ENCODE results near the gene MARCHF6.
"Not testable (repeated sequence)": the region's sequence is repeated elsewhere in the genome, so short reads cannot be mapped to it uniquely, and the experiment has no call there.

The MARCHF6 gene

DNA sequence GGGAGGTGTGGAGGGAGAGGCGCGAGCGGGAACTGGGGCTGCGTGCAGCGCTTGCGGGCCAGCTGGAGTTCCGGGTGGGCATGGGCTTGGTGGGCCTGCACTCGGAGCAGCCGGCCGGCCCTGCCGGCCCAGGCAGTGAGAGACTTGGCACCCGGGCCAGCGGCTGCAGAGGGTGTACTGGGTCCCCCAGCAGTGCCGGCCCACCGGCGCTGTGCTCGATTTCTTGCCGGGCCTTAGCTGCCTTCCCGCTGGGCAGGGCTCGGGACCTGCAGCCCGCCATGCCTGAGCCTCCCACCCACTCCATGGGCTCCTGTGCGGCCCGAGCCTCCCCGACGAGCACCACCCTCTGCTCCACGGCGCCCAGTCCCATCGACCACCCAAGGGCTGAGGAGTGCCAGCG is 21.7 kb downstream of the MARCHF6 start:
- DNase-seq (ENCODE audit: low spot score): not testable (repeated sequence)

DNA sequence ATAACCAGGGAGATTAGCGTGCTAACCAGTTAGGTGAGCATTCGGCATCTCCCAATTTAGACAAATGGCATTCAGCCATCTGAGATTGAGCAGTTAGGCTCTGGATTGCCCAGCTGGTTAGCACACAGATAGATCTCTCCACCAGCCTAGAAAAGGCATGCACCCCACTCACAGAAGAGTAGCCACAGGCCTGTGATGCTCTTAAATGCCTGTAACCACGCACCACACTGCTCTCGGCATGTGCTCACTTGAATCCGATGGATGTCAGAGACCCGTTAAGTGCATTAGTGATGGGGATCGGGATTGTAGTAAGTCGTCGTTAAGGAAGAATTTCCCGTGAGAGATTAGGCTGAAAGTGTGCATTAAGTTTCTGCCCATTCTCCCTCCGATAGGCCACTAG is 23.0 kb downstream of the MARCHF6 start:
- no peak for DNase-seq (ENCODE audit: low spot score)

DNA sequence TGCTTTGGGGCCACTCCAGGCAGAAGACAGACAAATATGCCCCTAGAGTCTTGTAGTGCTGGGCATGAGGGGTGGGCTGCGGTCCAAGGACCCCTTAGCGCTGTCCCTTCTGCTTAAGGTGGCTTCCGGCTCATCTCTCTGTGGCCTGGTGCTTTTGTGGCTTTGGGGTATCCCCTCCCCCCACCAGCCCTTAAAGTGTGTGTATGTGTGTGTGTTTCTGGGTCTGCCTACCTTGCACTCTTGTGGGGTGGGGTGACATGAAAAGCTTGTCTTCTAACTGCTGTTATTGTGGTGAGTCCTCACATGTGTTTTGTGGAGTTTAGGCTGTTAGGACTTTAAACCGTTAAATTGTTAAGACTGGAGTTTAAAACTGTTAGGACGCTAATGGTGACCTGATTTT is 23.6 kb downstream of the MARCHF6 start:
- DNase-seq (ENCODE audit: low spot score): no peak

DNA sequence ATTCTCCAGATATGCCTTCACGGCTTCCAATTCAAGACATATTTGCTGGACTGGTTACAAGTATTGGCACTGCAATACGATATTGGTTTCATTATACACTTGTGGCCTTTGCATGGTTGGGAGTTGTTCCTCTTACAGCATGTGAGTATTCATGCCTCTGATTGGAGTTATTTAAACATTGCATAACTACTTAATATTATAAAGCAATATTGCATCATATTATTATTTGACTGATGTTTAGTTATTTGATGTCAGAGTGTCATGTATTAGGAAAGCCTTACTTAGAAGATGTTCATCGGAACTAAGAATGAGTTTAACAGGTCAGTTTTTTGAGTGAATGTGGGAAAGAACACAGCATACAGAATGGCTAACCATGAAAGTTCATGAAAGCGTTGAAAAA is 28.3 kb downstream of the MARCHF6 start:
- no peak for DNase-seq (ENCODE audit: low spot score)

DNA sequence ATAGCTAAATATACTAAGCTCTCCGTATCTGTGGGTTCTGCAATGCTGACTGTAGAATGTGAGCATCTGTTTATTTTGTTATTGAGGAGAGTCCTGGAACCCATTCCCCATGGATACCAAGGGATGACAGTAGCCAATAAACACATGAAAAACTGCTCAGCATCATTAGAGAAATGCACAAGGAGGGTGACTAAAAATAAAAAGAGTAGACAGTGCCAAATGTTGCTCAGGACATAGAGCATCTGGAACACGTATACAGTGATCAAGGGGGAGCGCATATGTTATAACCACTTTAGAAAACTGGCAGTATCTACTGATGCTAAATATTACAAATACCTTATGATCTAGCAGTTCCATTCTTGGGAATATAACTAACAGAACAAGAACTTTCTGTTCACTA is 31.0 kb downstream of the MARCHF6 start:
- no peak for DNase-seq (ENCODE audit: low spot score)

DNA sequence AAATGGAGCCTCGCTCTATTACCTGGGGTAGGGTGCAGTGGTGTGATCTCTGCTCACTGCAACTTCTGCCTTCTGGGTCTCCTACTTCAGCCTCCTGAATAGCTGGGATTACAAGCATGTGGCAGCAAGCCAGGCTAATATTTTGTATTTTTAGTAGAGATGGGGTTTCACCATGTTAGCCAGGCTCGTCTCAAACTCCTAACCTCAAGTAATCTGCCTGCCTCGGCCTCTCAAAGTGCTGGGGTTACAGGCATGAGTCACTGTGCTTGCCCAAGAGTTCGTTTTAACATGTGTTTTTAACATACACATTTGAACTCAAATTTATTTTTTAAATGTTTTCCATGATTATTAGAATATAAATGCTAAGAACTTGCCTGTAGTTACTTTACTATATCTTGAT is 34.2 kb downstream of the MARCHF6 start:
- DNase-seq (ENCODE audit: low spot score): no peak

DNA sequence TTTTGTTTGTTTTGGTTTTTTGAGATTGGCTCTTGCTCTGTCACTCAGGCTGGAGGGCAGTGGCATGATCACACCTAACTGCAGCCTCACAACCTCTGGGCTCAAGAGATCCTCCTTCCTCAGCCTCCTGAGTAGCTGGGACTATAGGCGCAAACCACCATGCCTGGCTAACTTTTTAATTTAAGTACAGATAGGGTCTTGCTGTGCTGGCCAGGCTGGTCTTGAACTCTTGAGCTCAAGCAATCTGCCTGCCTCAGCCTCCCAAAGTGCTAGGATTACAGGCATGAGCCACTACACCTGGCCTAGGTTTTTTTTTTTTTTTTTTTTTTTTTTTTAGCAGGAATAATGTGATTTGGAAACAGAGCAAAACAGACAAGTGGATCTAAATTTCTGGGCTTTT is 37.6 kb downstream of the MARCHF6 start:
- no peak for DNase-seq (ENCODE audit: low spot score)

DNA sequence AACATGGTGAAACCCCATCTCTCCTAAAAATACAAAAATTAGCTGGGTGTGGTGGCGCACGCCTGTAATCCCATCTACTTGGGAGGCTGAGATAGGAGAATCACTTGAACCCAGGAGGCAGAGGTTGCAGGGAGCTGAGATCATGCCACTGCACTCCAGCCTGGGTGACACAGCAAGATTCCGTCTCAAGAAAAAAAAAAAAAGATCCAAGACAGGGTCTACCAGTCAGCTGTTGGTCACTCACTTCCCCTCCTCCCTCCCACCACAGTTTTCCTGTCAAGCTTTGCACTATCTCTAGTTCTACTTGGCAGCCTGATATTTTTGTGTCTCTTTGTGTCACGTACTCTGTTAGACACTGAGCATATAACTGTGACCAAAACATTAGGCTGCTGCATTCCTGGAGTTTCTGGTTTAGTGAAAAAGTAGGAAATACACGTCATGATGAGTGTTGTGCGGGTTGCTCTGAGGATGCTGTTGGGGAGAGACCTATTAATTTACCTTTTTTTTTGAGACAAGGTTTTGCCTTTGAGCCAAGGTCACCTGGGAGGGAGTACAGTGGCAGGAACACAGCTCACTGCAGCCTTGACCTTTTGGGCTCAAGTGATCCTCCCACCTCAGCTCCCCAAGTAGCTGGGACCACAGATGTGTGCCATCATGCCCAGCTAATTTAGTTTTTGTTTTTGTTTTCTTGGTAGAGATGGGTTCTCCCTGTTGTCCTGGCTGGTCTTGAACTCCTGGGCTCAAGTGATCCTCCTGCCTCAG is 39.3 kb downstream of the MARCHF6 start:
- not testable (repeated sequence) for DNase-seq (ENCODE audit: low spot score)

DNA sequence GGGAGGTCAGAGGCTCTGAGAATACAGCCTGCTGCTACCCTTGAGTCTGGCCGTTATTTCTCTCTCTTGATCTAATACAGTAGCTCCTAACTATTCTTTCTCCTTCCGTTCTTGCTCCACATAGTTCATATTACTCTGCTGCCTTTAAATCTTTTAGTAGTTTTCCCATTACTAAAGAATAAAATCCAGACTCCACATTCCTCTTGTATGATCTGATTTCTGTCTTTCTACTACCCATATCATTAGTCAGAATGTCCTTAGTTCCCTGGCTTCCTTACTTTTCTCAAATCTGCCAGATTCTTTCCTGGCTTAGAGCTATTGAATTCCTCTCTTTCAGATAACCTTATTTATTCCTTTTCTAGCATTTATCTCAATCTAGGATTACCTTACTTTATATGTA is 40.0 kb downstream of the MARCHF6 start:
- no peak for DNase-seq (ENCODE audit: low spot score)

DNA sequence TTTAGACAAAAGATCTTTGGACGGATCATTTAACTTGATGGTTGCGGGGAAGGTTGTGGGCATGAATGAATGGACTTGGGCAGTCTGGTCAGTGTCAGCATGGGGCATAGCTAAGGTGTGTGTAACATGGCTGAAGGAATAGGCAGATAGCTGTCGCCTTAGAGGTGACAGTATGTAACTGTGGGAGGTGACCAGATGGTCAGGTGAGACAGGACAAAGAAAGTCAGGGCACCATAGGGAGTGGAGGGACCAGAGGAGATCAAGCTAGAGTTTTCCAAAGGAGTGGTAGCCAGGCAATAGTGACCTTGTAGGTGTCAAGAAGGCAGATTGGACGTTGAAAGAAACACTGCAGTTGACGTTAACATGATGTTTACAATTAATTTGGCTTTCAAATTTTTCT is 43.1 kb downstream of the MARCHF6 start:
- DNase-seq (ENCODE audit: low spot score): no peak

DNA sequence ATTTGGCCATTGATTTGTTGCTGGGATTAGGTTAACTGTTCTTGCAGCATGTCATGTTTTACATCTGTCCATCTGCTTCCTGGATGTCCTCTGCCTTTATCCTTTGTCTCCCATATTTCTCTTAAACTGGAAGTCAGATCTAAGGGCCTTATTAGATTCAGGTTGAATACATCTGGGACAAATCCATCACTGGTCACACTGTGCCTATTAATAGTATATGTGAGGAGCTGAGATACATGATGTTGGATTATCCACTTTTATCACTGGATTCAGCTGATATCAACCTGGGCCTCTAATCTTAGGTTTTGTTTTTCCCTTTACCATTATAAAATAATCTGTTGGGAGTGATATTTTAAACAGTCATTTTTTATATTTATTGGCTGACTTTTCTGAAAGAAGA is 46.3 kb downstream of the MARCHF6 start:
- no peak for DNase-seq (ENCODE audit: low spot score)

DNA sequence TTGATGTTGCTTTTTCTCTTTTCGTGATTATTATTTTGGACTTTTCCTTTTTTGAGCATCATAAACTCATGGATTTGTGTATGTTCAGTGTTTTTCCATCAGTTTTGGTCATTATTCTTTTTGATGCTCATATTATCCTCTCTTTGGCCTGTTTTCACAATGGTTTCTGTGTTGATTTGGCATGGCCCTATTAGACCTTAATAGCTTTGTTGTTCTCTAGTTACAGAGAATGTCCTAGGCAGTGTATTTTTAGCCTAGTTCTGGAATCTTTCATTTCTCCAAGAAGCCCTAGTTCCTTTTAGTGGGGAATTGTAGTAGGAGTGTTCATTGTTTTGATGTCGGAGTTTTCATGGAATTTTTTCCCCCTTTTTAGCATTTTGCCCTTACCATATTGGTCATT is 46.9 kb downstream of the MARCHF6 start:
- no peak for DNase-seq (ENCODE audit: low spot score)

DNA sequence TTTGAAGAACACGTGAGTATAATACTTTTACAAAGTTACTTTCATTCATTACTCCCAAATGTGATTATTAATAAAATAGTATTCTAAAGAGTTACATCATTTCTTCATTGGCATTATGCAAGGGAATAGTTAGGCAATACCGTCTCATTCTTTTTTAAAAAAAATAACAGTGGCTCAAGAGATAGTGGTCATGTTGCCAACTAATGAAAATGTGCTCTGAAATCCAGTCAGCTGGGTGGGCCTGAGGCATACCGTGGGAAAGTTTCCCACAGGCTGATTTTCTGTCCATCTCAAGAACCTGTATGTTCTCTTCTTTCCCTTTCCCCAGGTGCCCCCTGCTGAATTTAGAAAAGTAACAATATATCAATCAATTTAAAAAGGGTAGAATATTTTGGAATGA is 47.3 kb downstream of the MARCHF6 start:
- no peak for DNase-seq (ENCODE audit: low spot score)

DNA sequence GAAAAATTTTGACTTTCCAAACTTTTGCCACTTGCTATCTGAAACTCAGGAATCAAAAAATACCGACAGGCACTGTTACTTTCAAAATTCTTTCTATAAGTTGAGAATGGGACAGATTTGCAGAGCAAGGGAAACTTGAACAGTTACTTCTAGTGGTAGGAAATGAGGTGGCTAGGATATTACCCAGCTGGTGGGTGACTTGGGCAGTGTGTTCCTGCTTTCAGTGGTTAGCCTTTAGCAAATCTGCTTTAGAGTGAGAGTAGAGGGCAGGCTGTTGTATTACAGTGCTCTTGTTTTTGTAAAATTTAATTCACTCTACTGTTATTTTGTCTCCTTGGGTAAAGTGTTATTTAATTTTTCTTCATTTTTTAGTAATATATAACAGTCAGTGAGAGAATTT is 48.0 kb downstream of the MARCHF6 start:
- DNase-seq (ENCODE audit: low spot score): no peak

Small RNAs within 50 kb of the gene (small RNA-seq; reads per million reads assigned to genes)
- gene RF00019: 0 reads per million in 2 experiments

All from SK-N-DZ (cell line).